HG03064 (cell line): Measurements from ENCODE around the gene ITGB5.

Experiments
- ATAC-seq: cut with Tn5 transposase; IDR thresholded peaks from one replicate; pipeline ENCODE4 v1.9.1; 2021; ENCODE audit warnings: low read depth; ENCODE audit not compliant: unreplicated experiment

The ITGB5 gene

DNA sequence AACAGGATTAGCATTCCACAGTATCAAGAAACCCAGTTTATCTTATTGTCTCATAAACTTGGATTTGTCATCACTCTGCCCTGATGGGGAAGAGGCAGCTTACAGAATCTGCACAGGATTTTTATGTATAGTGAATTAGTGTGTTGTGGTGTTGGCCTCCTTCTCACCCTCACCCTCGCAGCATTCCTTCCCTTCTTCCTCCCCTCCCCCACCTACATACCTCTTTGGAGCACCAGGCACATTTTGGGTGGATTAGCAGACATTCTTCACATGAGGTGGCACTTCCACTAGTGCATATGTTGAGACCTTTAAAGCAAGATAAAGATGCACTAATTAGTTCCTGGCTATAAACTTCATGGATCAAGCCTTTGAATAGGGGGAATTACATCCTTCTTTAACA is 13.9 kb downstream of the ITGB5 start:
- ATAC-seq = no peak

GRCh38 chr3:124867511-124867910 is 19.7 kb downstream of the ITGB5 start:
- ATAC-seq = no peak

DNA sequence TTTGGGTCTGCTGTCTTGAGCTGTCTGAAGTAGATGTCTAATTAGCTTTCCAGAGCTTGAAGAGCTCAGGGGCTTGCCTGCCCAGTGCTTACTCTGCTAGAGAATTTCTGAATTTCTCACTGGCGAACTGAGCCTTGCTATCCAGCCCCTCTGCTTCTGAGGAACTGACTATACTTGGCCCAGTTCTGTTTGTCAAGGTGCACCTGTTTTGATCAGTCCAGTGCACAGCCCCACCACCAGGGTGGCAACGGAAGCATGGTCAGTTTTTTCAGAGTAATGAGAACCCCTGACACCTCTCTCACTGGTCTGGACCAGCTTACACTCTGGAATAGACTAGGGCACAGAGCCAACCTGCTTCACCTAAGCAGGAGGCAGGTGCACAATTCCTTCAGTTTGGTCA is 25.2 kb downstream of the ITGB5 start:
- ATAC-seq = no peak

DNA sequence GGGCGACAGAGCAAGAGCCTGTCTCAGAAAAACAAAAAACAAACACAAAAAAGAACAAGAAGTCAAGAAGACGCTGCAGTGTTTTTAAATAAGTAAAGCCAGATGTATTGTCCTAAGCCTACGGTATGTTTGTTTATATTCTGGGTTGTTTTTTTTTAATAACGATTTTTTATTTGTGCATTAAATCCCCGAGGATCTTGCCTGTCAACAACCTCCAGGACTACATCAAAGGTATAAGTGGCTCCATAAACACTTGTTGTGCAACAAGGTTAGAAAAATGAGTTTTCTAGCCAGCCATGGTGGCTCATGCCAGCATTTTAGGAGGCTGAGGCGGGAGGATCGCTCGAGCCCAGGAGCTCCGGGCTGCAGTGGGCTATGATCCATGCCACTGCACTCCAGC is 26.1 kb downstream of the ITGB5 start:
- no peak for ATAC-seq

DNA sequence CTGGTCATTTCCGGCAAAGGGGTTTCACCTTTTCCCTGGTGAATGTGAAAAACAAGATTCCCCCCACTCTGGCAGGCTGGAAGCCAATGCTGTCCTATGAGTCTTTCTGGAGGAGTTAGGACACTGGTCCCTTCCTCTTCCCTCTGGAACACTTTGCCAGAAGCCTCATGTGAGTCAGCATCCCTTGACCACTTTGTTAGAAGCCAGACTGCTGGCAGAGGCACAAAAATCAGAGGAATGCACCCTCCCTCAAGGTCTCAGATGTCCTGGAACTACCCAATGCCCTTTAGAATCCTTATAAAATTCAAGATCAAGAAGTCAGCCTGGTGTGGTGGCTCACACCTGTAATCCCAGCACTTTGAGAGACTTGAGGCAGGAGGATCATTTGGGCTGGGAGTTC is 26.6 kb downstream of the ITGB5 start:
- no peak for ATAC-seq

- no peak for ATAC-seq
Measured at GRCh38 chr3:124859025-124859424, 28.1 kb downstream of the ITGB5 start.

- no peak for ATAC-seq
Measured at GRCh38 chr3:124858275-124858674, 28.9 kb downstream of the ITGB5 start.

GRCh38 chr3:124856677-124857076 is 30.5 kb downstream of the ITGB5 start:
- no peak for ATAC-seq

- ATAC-seq = no peak
Measured at GRCh38 chr3:124854009-124854408, 33.2 kb downstream of the ITGB5 start.

DNA sequence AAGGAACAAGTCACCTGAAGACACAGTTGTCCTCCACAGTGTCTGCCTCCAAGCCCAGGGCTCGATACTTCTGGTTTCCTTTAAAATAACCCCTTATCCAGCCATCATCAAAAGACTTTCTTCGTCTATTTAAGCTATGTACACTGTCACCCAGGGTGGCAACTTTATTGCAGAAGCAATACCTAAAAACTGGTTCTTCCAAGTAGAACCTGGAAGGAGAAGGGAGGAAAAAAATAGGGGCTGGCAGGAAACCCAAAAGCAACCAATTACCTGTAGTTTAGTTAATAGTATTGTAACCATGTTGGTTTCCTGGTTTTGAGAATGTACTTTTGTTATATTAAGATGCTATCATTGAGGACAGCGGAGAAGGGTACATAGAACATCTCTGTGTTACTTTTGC is 33.7 kb downstream of the ITGB5 start:
- no peak for ATAC-seq

GRCh38 chr3:124851905-124852304 is 35.3 kb downstream of the ITGB5 start:
- no peak for ATAC-seq

DNA sequence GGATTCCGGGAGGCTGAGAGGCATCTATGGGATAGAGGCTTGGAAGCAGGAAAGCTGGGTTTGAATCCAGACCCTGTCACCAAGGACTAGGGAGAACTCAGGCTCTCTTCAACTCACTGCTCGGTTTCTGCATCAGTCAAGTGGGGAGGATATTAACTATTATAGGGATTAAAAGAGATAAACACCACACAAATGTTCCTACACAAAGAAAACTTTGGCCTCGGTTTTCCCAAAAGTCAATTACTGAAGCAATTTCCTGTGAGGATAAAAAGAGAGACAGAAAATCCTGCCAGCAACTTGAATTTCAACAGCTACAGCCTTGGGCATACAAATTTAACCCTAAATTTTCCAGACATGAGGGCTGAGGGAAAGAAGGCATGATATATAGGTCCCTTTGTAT is 36.0 kb downstream of the ITGB5 start:
- no peak for ATAC-seq

DNA sequence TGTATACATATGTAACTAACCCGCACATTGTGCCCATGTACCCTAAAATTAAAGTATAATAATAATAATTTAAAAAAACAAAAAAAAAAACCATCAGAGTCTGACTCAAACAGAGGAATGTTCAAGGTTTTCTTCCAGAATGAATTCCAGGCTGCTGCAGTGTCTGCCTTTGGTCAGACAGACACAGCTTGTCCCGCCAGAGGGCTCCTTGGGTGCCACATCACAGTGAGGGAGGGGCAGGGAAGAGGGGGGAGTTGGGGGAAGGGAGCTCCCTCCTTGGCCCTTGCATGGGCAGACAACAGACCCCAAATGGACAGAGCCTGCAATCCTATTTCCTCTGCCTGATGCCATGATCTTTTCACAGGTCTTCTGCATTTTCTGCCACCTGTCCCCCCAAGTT is 36.5 kb downstream of the ITGB5 start:
- ATAC-seq = no peak

GRCh38 chr3:124850212-124850611 is 37.0 kb downstream of the ITGB5 start:
- no peak for ATAC-seq

DNA sequence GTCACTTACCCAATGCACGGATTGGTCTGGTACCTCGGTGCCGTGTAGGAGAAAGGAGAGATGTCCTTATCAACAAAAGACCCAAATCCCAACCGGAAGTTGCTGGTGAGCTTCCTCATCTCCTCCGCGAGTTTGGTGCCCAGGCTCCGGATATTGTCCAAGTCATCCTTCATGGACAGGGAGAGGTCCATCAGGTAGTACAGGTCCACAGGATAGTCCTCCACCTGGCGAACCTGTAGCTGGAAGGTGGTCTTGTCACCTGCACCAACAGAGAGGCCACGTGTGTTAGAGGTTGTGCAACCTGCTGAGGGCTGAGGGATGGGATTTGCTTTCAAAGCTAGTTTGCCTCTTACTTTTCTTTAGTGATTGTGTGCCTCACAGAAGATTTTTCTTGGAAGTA is 38.9 kb downstream of the ITGB5 start:
- no peak for ATAC-seq

DNA sequence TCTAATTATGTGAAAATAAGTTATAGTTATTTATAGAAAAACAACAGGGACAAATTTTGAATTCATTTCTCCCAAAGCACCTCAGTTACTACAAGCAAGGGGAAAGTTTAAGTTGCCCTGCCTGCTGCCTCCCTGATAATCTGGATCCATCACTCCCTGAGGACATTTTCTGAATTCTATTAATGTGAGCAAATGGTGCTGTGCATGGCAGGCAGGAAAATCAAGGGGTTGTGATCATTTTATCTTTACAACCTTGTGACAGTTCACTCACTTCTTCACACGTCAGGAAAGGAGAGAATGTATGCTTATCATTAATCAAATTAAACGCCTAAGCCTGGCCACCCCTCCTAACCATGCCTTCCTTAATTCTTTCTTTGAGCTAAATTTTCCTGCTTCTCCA is 39.3 kb downstream of the ITGB5 start:
- no peak for ATAC-seq

DNA sequence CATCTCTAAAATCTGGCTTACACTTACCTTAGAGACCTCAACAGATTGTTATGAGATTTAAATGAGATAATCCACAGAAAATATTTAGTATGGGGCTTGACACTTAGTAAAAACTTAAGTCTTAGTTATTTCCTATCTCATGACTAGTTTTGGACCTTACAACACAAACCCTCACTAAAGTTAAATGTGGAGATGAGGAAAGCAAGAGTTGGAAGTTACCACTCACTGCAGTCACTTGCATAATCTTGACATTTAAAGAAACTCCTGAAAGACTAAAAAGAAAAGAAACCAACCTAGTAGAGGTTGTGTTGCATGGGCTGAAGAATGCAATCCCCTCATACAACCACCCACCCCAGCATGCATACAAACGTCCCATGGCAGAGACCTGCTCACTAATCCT is 40.1 kb downstream of the ITGB5 start:
- ATAC-seq = no peak

- ATAC-seq = no peak
Measured at GRCh38 chr3:124846189-124846588, 41.0 kb downstream of the ITGB5 start.

- ATAC-seq = no peak
Measured at GRCh38 chr3:124845406-124845805, 41.8 kb downstream of the ITGB5 start.

DNA sequence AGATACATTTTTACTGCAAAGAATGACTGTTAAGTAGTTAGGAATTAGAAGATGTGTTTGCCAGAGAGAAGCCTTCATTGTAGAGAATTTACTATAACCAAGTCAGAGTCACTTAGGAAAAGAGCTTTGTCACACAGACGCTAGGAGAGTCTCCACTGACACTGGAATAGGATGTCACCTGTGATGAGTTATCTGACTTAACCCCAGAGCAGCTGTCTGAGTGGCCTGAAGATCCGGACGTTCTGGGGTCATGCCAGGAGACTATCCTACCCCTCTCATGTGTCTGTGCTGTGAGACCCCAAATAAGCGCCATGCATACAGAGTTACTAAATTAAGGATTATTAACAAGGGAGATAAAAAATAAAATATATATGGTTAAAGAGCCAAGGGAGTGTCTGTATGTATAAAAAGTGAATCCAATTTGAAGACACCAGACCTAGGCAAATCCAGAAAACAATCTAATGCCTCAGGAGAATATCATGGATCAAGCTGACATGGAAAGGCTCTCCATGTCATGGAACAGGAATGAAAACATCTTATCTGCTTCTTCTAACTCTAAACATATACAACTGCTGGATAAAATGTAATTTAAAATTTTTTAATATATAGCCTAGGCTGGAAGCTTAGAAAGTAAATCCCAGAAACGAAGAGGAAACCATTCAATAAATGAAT is 43.5 kb downstream of the ITGB5 start:
- no peak for ATAC-seq

GRCh38 chr3:124843047-124843446 is 44.1 kb downstream of the ITGB5 start:
- ATAC-seq = no peak

- ATAC-seq = no peak
Measured at GRCh38 chr3:124841517-124841916, 45.6 kb downstream of the ITGB5 start.

DNA sequence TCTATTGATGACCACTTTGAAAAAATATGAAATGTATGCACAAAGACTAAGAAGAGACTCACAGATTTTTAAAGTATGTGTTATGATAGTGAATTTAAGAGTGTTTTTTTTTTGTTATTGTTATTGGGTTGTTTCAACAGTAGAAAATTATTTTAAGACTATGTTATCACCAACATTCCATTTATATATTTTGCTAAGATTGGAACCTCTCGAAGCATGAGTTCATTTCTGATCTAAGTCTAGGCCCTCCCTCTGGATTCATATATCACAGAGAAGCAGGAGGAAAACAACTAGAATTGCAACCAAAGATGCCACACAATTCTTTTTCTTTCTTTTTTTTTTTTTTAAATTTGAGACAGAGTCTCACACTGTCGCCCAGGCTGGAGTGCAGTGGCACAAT is 46.8 kb downstream of the ITGB5 start:
- ATAC-seq = no peak
